Erythroblast (primary cell): Measurements from ENCODE around the gene DENND4C.

Experiments used
- GATA1 ChIP-seq: IDR thresholded peaks from 2 replicates; pipeline ENCODE4 v1.6.1; 2011; ENCODE audit warnings: low read depth, mild to moderate bottlenecking, control low read depth, low read length, moderate library complexity
- POLR2A ChIP-seq: IDR thresholded peaks from 2 replicates; pipeline ENCODE4 v1.6.1; 2011; ENCODE audit warnings: mild to moderate bottlenecking, low read length

- no peak for TF ChIP-seq POLR2A
- no peak for TF ChIP-seq GATA1
Observed at GRCh38 chr9:19411316-19411715, 180.8 kb downstream of the DENND4C start.
